Neural crest cell (in vitro differentiated cells): ENCODE results near the gene SLC2A2. TPM values are rescaled to one million over a fixed set of nuclear protein-coding genes. Genes with fewer than 3 reads are reported as not detected.

Experiments used
- DNase-seq: peaks from one replicate; pipeline ENCODE4 v3.0.0; 2021; ENCODE audit warnings: low read depth, mixed read lengths, low spot score
- H3K27ac Mint-ChIP-seq: one replicate; pipeline ENCODE4 v1.8.0; 2021; ENCODE audit warnings: mild to moderate bottlenecking, mixed read lengths; ENCODE audit not compliant: unreplicated experiment
- H3K27me3 Mint-ChIP-seq: 2 replicates; pipeline ENCODE4 v1.8.0; 2021; ENCODE audit warnings: low read depth, mild to moderate bottlenecking, mixed read lengths
- H3K36me3 Mint-ChIP-seq: 2 replicates; pipeline ENCODE4 v1.8.0; 2021; ENCODE audit warnings: low read depth, mild to moderate bottlenecking, mixed read lengths
- H3K4me1 Mint-ChIP-seq: 2 replicates; pipeline ENCODE4 v1.8.0; 2021; ENCODE audit warnings: mixed read lengths
- H3K4me3 Mint-ChIP-seq: one replicate; pipeline ENCODE4 v1.8.0; 2021; ENCODE audit warnings: mild to moderate bottlenecking, mixed read lengths
- H3K9me3 Mint-ChIP-seq: 2 replicates; pipeline ENCODE4 v1.8.0; 2021; ENCODE audit warnings: mixed read lengths
- total RNA-seq: library from RNA; stranded (reverse); gene quantifications from 2 replicates; pipeline ENCODE4 v1.2.1, GENCODE V29; 2021
- TF ChIP-seq, protein P1 (sequence below): fragments of 200-600 bp; sonication (generic); conservative IDR thresholded peaks from 2 replicates; pipeline ENCODE4 v1.5.0; 2021; ENCODE audit warnings: antibody characterized with exemption, mild to moderate bottlenecking

SLC2A2 gene
- total RNA-seq, 1 donor from 2014 or later = not detected

DNA sequence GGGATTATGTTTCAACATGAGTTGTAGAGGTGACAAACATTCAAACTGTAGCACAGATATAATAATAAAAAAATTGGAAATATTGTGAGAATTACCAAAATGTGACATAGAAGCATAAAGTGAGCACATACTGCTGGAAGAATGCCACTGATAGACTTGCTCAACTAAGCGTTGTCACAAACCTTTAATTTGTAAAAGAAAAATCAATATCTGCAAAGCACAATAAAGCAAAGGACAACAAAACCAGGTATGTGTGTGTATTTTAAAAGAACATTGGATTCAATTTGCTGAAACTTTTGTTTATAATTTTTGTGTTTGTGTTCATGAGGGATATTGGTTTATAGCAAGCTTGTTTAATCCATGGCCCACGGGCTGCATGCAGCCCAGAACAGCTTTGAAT is 77.3 kb downstream of the SLC2A2 start:
- peaks cover 2% of the 10 kb centered on the region for H3K27me3 Mint-ChIP-seq
- peaks cover 4% of the 10 kb centered on the region for H3K9me3 Mint-ChIP-seq
- no peak overlapping the region for H3K27ac Mint-ChIP-seq
- TF ChIP-seq, protein P1, sequence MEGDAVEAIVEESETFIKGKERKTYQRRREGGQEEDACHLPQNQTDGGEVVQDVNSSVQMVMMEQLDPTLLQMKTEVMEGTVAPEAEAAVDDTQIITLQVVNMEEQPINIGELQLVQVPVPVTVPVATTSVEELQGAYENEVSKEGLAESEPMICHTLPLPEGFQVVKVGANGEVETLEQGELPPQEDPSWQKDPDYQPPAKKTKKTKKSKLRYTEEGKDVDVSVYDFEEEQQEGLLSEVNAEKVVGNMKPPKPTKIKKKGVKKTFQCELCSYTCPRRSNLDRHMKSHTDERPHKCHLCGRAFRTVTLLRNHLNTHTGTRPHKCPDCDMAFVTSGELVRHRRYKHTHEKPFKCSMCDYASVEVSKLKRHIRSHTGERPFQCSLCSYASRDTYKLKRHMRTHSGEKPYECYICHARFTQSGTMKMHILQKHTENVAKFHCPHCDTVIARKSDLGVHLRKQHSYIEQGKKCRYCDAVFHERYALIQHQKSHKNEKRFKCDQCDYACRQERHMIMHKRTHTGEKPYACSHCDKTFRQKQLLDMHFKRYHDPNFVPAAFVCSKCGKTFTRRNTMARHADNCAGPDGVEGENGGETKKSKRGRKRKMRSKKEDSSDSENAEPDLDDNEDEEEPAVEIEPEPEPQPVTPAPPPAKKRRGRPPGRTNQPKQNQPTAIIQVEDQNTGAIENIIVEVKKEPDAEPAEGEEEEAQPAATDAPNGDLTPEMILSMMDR = no peak
- no peak for DNase-seq
- no peaks in the 10 kb centered on the region for H3K4me1 Mint-ChIP-seq
- no peak overlapping the region for H3K4me3 Mint-ChIP-seq
- peaks cover 5% of the 10 kb centered on the region for H3K36me3 Mint-ChIP-seq

DNA sequence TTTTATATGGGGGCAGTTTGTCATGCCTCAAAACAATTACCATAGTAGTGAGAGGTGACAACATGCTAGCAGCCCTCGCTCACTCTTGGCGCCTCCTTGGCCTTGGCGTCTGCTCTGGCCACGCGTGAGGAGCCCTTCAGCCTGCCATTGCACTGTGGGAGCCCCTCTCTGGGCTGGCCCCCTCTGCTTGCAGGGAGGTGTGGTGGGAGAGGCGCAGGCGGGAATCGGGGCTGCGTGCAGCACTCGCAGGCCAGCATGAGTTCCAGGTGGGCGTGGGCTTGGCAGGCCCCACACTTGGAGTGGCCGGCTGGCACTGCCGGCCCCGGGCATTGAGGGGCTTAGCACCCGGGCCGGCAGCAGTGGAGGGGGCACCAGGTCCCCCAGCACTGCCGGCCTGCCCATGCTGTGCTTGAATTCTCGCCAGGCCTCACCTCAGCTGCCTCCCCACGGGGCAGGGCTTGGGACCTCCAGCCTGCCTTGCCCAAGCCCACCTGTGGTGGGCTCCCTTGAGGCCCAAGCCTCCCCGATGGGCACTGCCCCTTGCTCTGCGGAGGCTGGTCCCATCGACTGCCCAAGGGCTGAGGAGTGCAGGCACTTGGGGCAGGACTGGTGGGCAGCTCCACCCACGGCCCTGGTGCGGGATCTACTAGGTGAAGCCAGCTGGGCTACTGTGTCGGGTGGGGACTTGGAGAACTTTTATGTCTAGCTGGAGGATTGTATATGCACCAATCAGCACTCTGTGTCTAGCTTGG is 79.3 kb downstream of the SLC2A2 start:
- H3K9me3 Mint-ChIP-seq = peaks cover 4% of the 10 kb centered on the region
- H3K36me3 Mint-ChIP-seq = peaks cover 5% of the 10 kb centered on the region
- no peak overlapping the region for H3K4me3 Mint-ChIP-seq
- TF ChIP-seq, protein P1 = no peak
- H3K4me1 Mint-ChIP-seq = no peaks in the 10 kb centered on the region
- no peak overlapping the region for H3K27ac Mint-ChIP-seq
- no peak for DNase-seq
- H3K27me3 Mint-ChIP-seq = peaks cover 2% of the 10 kb centered on the region

Other genes starting within 250 kb of the SLC2A2 start
- gene RPL22L1, start 156.5 kb downstream of the SLC2A2 start, total RNA-seq = 89.6 and 89.7 TPM in 2 replicates
- 6.0 and 8.8 TPM in 2 replicates for gene EIF5A2, start 118.1 kb downstream of the SLC2A2 start, total RNA-seq